Measurements from ENCODE around the gene PDE4D. TPM values are rescaled to one million over a fixed set of nuclear protein-coding genes. Genes with fewer than 3 reads are reported as not detected.
A peak's percentile ranks its signal among the peaks of the same experiment; 100 is the strongest.

The PDE4D gene
- total and polyA plus RNA-seq, 2 experiments from 2014 or later, result 4.3 to 9.7 TPM

- H3K4me1 ChIP-seq (ENCODE audit: insufficient read depth), result no peaks in the 10 kb centered on the region
- no peaks in the 10 kb centered on the region for H3F3A ChIP-seq (ENCODE audit: insufficient read depth)
- H3K79me2 ChIP-seq (ENCODE audit: insufficient read depth), result no peaks in the 10 kb centered on the region
- H3K9ac ChIP-seq, result peak overlapping the region; percentile 10
- no peaks in the 10 kb centered on the region for H3K36me3 ChIP-seq (ENCODE audit: low read depth)
- TF ChIP-seq EZH2 (IDR thresholded peaks at IDR 0.05; ENCODE audit: insufficient read depth, poor library complexity, severe bottlenecking), result no peak
- peak overlapping the region; percentile 58 for H3K4me2 ChIP-seq (ENCODE audit: unreplicated experiment)
- H4K20me1 ChIP-seq (ENCODE audit: insufficient read depth), result no peaks in the 10 kb centered on the region
- H3K27me3 ChIP-seq (replicated peaks; ENCODE audit: insufficient read depth), result no peaks in the 10 kb centered on the region
- no peaks in the 10 kb centered on the region for H3K9me3 ChIP-seq (ENCODE audit: low read depth)
- no peaks in the 10 kb centered on the region for H3K9me2 ChIP-seq (ENCODE audit: insufficient read depth)
- peak; percentile 49 for DNase-seq
- H3K4me3 ChIP-seq, result peak overlapping the region; percentile 47
- in situ Hi-C loops (cut with MboI), result no loop called here
- WGBS, 2 experiments (ENCODE audit: low coverage in 1 of 2, low lambda C conversion rate in 2 of 2, missing lambda C conversion rate in 2 of 2), result 20 to 21% methylated on average over 4 of the region's 4 CpGs
- H3K27ac ChIP-seq, result no peak overlapping the region
- peak overlapping the region; percentile 68 for H2AFZ ChIP-seq
Observed at GRCh38 chr5:59187857-59188256, 705.7 kb downstream of the PDE4D start.

DNA sequence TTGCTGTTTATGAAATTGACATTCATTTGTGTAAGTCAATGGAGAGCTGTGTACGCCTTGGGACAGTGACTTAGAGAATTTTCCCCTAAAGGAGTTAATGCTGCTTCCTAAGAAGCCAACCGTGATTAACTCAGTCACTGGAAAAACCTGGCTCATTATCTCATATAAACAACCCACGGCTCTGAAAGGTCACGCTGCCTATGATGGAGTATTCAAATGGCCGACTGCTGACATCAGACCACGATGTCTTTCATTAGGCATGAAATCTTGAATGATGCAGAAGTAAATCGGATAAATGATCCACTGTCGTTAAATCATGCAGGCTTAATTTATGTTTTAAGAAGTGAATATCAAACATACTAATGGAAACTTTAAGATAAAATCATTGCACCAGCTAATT is 706.9 kb downstream of the PDE4D start:
- Histone ChIP-seq H3K4me1 (ENCODE audit: insufficient read depth) (no peaks in the 10 kb centered on the region), H3F3A (ENCODE audit: insufficient read depth) (no peaks in the 10 kb centered on the region), H2AFZ (no peak overlapping the region), H3K36me3 (ENCODE audit: low read depth) (no peaks in the 10 kb centered on the region), H3K9me2 (ENCODE audit: insufficient read depth) (no peaks in the 10 kb centered on the region), H3K27me3 (replicated peaks; ENCODE audit: insufficient read depth) (no peaks in the 10 kb centered on the region), H3K4me2 (ENCODE audit: unreplicated experiment) (no peak overlapping the region), H3K9me3 (ENCODE audit: low read depth) (no peaks in the 10 kb centered on the region), H4K20me1 (ENCODE audit: insufficient read depth) (no peaks in the 10 kb centered on the region), H3K27ac (no peak overlapping the region), H3K4me3 (no peak overlapping the region), H3K9ac (no peak overlapping the region), H3K79me2 (ENCODE audit: insufficient read depth) (no peaks in the 10 kb centered on the region)
- no peak for DNase-seq
- in situ Hi-C loops (cut with MboI), result no loop called here
- TF ChIP-seq EZH2 (IDR thresholded peaks at IDR 0.05; ENCODE audit: insufficient read depth, poor library complexity, severe bottlenecking) (no peak), EZH2phosphoT487 (IDR thresholded peaks at IDR 0.05; ENCODE audit: insufficient read depth, low read depth) (no peak)
- 67 to 69% methylated on average over 8 of the region's 8 CpGs for WGBS, 2 experiments (ENCODE audit: low coverage in 1 of 2, low lambda C conversion rate in 2 of 2, missing lambda C conversion rate in 2 of 2)

DNA sequence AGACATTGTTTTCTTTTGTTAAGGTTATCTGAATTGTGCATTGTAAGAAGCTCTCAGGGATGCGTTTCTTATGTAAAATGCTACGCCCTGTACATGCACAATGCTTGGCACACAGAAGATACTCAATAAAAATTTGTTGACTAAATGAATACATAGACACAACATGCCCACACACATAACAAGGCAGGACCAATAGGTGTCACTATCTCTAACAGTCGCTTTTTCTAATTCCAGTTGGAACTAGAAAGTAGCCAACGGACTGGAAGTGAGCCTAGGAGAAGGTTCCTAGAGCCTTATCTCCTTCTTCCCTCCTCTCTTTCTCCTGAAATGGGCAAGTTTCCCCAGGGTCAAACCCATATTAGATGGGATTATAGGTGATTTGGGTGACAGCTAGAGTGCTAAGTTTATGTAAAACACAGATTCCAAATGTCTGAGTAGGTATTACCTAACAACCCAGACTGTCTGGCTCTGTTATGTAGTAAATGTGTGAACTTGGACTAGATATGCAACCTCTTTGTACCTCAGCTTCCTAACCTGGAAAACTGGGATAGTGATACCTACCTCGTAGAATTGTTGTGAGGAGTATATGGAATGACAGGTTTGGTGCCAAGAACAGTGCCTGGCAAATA is 707.7 kb downstream of the PDE4D start:
- Histone ChIP-seq H3K4me1 (ENCODE audit: insufficient read depth) (no peaks in the 10 kb centered on the region), H3K27ac (no peak overlapping the region), H3F3A (ENCODE audit: insufficient read depth) (no peaks in the 10 kb centered on the region), H3K36me3 (ENCODE audit: low read depth) (no peaks in the 10 kb centered on the region), H3K27me3 (replicated peaks; ENCODE audit: insufficient read depth) (no peaks in the 10 kb centered on the region), H3K9me2 (ENCODE audit: insufficient read depth) (no peaks in the 10 kb centered on the region), H3K4me3 (no peak overlapping the region), H3K9ac (no peak overlapping the region), H4K20me1 (ENCODE audit: insufficient read depth) (no peaks in the 10 kb centered on the region), H2AFZ (no peak overlapping the region), H3K9me3 (ENCODE audit: low read depth) (no peaks in the 10 kb centered on the region), H3K4me2 (ENCODE audit: unreplicated experiment) (no peak overlapping the region), H3K79me2 (ENCODE audit: insufficient read depth) (no peaks in the 10 kb centered on the region)
- in situ Hi-C loops (cut with MboI), result no loop called here
- TF ChIP-seq EZH2 (IDR thresholded peaks at IDR 0.05; ENCODE audit: insufficient read depth, poor library complexity, severe bottlenecking) (no peak), EZH2phosphoT487 (IDR thresholded peaks at IDR 0.05; ENCODE audit: insufficient read depth, low read depth) (no peak)
- 96 to 97% methylated on average over 5 of the region's 5 CpGs for WGBS, 2 experiments (ENCODE audit: low coverage in 1 of 2, low lambda C conversion rate in 2 of 2, missing lambda C conversion rate in 2 of 2)
- no peak for DNase-seq

- Histone ChIP-seq H3K36me3 (ENCODE audit: low read depth) (no peaks in the 10 kb centered on the region), H3K27ac (no peak overlapping the region), H3K4me3 (no peak overlapping the region), H2AFZ (no peak overlapping the region), H4K20me1 (ENCODE audit: insufficient read depth) (no peaks in the 10 kb centered on the region), H3K9ac (no peak overlapping the region), H3K4me2 (ENCODE audit: unreplicated experiment) (no peak overlapping the region), H3K9me3 (ENCODE audit: low read depth) (no peaks in the 10 kb centered on the region), H3K79me2 (ENCODE audit: insufficient read depth) (no peaks in the 10 kb centered on the region), H3K9me2 (ENCODE audit: insufficient read depth) (no peaks in the 10 kb centered on the region), H3K4me1 (ENCODE audit: insufficient read depth) (no peaks in the 10 kb centered on the region), H3K27me3 (replicated peaks; ENCODE audit: insufficient read depth) (no peaks in the 10 kb centered on the region), H3F3A (ENCODE audit: insufficient read depth) (no peaks in the 10 kb centered on the region)
- WGBS, 2 experiments (ENCODE audit: low coverage in 1 of 2, low lambda C conversion rate in 2 of 2, missing lambda C conversion rate in 2 of 2), result 79 to 83% methylated on average over 6 of the region's 6 CpGs
- DNase-seq, result no peak
- TF ChIP-seq EZH2 (IDR thresholded peaks at IDR 0.05; ENCODE audit: insufficient read depth, poor library complexity, severe bottlenecking), result no peak
- TF ChIP-seq EZH2phosphoT487 (IDR thresholded peaks at IDR 0.05; ENCODE audit: insufficient read depth, low read depth), result no peak
- in situ Hi-C loops (cut with MboI), result no loop called here
Observed at GRCh38 chr5:59184769-59185168, 708.8 kb downstream of the PDE4D start.

DNA sequence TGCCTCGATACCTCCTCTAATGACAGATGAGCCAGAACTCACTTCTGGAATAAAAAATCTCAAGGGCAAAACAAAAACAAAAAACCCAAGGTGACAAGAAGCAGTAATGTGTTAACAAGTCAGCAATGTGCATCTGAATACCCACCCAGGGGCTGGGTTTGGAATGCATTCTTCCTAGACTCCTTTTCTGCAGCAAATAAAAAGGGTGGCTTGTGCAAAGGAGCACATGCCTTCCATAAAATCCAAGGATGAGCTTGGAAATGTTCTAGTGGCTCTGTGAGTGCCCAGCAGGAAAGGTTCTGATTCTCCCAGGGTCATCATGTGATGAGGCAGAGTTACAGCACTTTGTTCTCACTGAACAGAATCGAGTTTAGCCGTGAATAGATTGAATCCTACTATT is 710.8 kb downstream of the PDE4D start:
- H3K4me2 ChIP-seq (ENCODE audit: unreplicated experiment), result no peak overlapping the region
- in situ Hi-C loops (cut with MboI), result no loop called here
- 92 to 93% methylated on average over 3 of the region's 3 CpGs for WGBS, 2 experiments (ENCODE audit: low coverage in 1 of 2, low lambda C conversion rate in 2 of 2, missing lambda C conversion rate in 2 of 2)

More for the DNA sequence above, 710.8 kb downstream of the PDE4D start:
- Histone ChIP-seq H3K9me3 (ENCODE audit: low read depth) (no peaks in the 10 kb centered on the region), H4K20me1 (ENCODE audit: insufficient read depth) (no peaks in the 10 kb centered on the region), H2AFZ (no peak overlapping the region), H3K79me2 (ENCODE audit: insufficient read depth) (no peaks in the 10 kb centered on the region), H3K27me3 (replicated peaks; ENCODE audit: insufficient read depth) (no peaks in the 10 kb centered on the region), H3K9me2 (ENCODE audit: insufficient read depth) (no peaks in the 10 kb centered on the region), H3K4me3 (no peak overlapping the region), H3K27ac (no peak overlapping the region), H3K4me1 (ENCODE audit: insufficient read depth) (no peaks in the 10 kb centered on the region), H3K36me3 (ENCODE audit: low read depth) (no peaks in the 10 kb centered on the region), H3K9ac (no peak overlapping the region), H3F3A (ENCODE audit: insufficient read depth) (no peaks in the 10 kb centered on the region)
- TF ChIP-seq EZH2 (IDR thresholded peaks at IDR 0.05; ENCODE audit: insufficient read depth, poor library complexity, severe bottlenecking), result no peak
- TF ChIP-seq EZH2phosphoT487 (IDR thresholded peaks at IDR 0.05; ENCODE audit: insufficient read depth, low read depth), result no peak
- no peak for DNase-seq

All from GM23248 (cell line).